HG03159 (cell line): ENCODE data around the gene C1QTNF5.

Source experiments
- ATAC-seq: cut with Tn5 transposase; IDR thresholded peaks from one replicate; pipeline ENCODE4 v1.9.1; 2021; ENCODE audit warnings: mild to moderate bottlenecking, moderate library complexity; ENCODE audit not compliant: unreplicated experiment

The C1QTNF5 gene

GRCh38 chr11:119318240-119319135, 22.2 kb downstream of the C1QTNF5 start:
- no peak for ATAC-seq

GRCh38 chr11:119317592-119318239, 23.0 kb downstream of the C1QTNF5 start:
- ATAC-seq: no peak

GRCh38 chr11:119316729-119317591, 23.7 kb downstream of the C1QTNF5 start, which contains the start of gene MCAM:
MCAM (minus strand) TSS chr11:119317130; CDS start chr11:119317101, 29 bp downstream.
- no peak for ATAC-seq

- ATAC-seq: no peak
These were observed 24.5 kb downstream of the C1QTNF5 start for GRCh38 chr11:119316016-119316728.

GRCh38 chr11:119315131-119316015, 25.3 kb downstream of the C1QTNF5 start:
- ATAC-seq: no peak

GRCh38 chr11:119314726-119315125, 26.0 kb downstream of the C1QTNF5 start:
- no peak for ATAC-seq

GRCh38 chr11:119310682-119311052, 30.0 kb downstream of the C1QTNF5 start:
- no peak for ATAC-seq

- no peak for ATAC-seq
These were observed 30.6 kb downstream of the C1QTNF5 start for GRCh38 chr11:119309953-119310681.

- no peak for ATAC-seq
These were observed 31.3 kb downstream of the C1QTNF5 start for GRCh38 chr11:119309411-119309810.

- ATAC-seq: no peak
These were observed 32.7 kb downstream of the C1QTNF5 start for GRCh38 chr11:119307974-119308373.

GRCh38 chr11:119307219-119307618, 33.5 kb downstream of the C1QTNF5 start:
- no peak for ATAC-seq

- no peak for ATAC-seq
These were observed 34.3 kb downstream of the C1QTNF5 start for GRCh38 chr11:119306373-119306890.

- ATAC-seq: no peak
These were observed 34.9 kb downstream of the C1QTNF5 start for GRCh38 chr11:119305556-119306372.

- no peak for ATAC-seq
These were observed 37.4 kb downstream of the C1QTNF5 start for GRCh38 chr11:119303227-119303718.

- ATAC-seq: no peak
These were observed 40.3 kb downstream of the C1QTNF5 start for GRCh38 chr11:119300198-119300964.

GRCh38 chr11:119299416-119299815, 41.3 kb downstream of the C1QTNF5 start:
- ATAC-seq: no peak

- no peak for ATAC-seq
These were observed 42.0 kb downstream of the C1QTNF5 start for GRCh38 chr11:119298726-119299125.
